Activated T-helper 2 cell treated with anti-CD3 and anti-CD28 coated beads, Interferon-gamma antibody, Interleukin-2, Interleukin-4, amounts not matched to agents 10 μg/mL and 5 μg/mL and 100 μg/mL, durations not matched to agents 14 hours and 24 hours and 36 hours (primary cell): ENCODE measurements around the gene GUCA1C. TPM values are rescaled to one million over a fixed set of nuclear protein-coding genes. Genes with fewer than 3 reads are reported as not detected.

Experiments
- DNase-seq: peaks from one replicate; pipeline ENCODE4 v3.0.0; 2021; ENCODE audit warnings: low spot score
- H3K27ac Mint-ChIP-seq: one replicate; pipeline ENCODE4 v1.8.0; 2021; ENCODE audit warnings: mixed read lengths
- H3K27me3 Mint-ChIP-seq: one replicate; pipeline ENCODE4 v1.8.0; 2021; ENCODE audit warnings: low read depth, mixed read lengths
- H3K36me3 Mint-ChIP-seq: one replicate; pipeline ENCODE4 v1.8.0; 2021; ENCODE audit warnings: low read depth, mixed read lengths
- H3K4me1 Mint-ChIP-seq: one replicate; pipeline ENCODE4 v1.8.0; 2021; ENCODE audit warnings: low read depth, mixed read lengths
- H3K4me3 Mint-ChIP-seq: one replicate; pipeline ENCODE4 v1.8.0; 2021; ENCODE audit warnings: low read depth, mild to moderate bottlenecking, moderate library complexity, mixed read lengths
- H3K9me3 Mint-ChIP-seq: one replicate; pipeline ENCODE4 v1.8.0; 2021; ENCODE audit warnings: mixed read lengths
- intact Hi-C: fragments of 100-400 bp; cut with micrococcal nuclease; formaldehyde crosslinking; loops from one replicate; pipeline ENCODE4 v1.15.1; 2023
- total RNA-seq: library from RNA; stranded (reverse); gene quantifications from 2 replicates; pipeline ENCODE4 v1.2.3, GENCODE V29; 2022

Gene GUCA1C, protein sequence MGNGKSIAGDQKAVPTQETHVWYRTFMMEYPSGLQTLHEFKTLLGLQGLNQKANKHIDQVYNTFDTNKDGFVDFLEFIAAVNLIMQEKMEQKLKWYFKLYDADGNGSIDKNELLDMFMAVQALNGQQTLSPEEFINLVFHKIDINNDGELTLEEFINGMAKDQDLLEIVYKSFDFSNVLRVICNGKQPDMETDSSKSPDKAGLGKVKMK
- not detected in 2 replicates for total RNA-seq

DNA sequence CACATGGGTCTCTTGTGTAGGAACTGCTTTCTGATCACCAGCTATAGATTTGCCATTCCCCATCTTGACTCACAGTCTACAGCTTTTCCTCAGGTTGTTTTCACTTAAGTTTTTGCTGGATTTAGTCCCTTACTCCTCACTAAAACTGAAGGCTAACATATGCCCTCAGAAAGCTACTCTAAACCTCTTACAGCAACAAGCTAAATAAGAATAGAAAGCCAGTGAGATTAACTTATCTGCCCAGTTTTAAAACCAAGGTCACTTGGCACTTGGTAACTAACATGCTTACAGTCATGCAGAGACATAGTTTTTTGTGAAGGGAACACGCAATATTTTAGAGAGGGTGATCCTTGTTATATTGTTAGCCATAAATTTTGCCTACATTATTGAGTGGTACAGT is at the start of gene GUCA1C:
GUCA1C (minus strand) TSS at position 180 of the 400 bp plus-strand sequence; CDS start at position 63, 117 bp downstream.
- Mint-ChIP-seq H3K27me3 (peaks cover 8% of the 10 kb centered on the region), H3K4me3 (no peak within 1 kb of the TSS), H3K27ac (no peak within 1 kb of the TSS), H3K4me1 (no peaks in the 10 kb centered on the region), H3K36me3 (no peaks in the 10 kb centered on the region), H3K9me3 (no peaks in the 10 kb centered on the region)
- intact Hi-C loops = no loop called here
- no peak for DNase-seq

- intact Hi-C loops = no loop called here
- Mint-ChIP-seq H3K4me1 (no peaks in the 10 kb centered on the region), H3K36me3 (no peaks in the 10 kb centered on the region), H3K9me3 (no peaks in the 10 kb centered on the region), H3K27ac (no peak overlapping the region), H3K27me3 (peaks cover 2% of the 10 kb centered on the region), H3K4me3 (no peak overlapping the region)
- no peak for DNase-seq
Measured at GRCh38 chr3:108998436-108998835, 44.8 kb upstream of the GUCA1C start.

DNA sequence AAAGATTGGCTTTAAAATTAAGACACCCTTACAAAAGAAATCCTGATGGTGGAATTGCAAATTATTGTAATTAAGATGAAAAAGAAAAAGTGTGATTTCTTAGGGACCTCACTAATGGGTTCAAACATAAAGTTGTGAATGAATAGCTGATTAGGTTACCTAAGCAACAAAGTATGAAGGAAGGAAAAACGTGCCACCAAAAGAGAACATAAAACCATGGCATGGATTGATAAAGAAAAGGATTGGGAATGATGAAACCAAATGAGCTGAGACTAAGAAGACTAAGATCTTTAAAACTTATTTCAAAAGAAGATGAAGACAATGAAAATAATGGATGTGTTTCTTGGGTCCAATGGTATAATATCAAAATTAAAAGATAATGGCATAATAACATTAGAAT is 32.2 kb upstream of the GUCA1C start:
- Mint-ChIP-seq H3K9me3 (no peaks in the 10 kb centered on the region), H3K27me3 (peaks cover 17% of the 10 kb centered on the region)

GRCh38 chr3:108983051-108983450 is 29.4 kb upstream of the GUCA1C start:
- intact Hi-C loops = no loop called here
- Mint-ChIP-seq H3K9me3 (no peaks in the 10 kb centered on the region), H3K36me3 (no peaks in the 10 kb centered on the region), H3K4me3 (no peak overlapping the region), H3K4me1 (no peaks in the 10 kb centered on the region), H3K27ac (no peak overlapping the region), H3K27me3 (peaks cover 17% of the 10 kb centered on the region)
- DNase-seq = no peak

More for the DNA sequence above, 32.2 kb upstream of the GUCA1C start:
- no peak overlapping the region for H3K4me3 Mint-ChIP-seq
- no peak overlapping the region for H3K27ac Mint-ChIP-seq
- DNase-seq = no peak
- no peaks in the 10 kb centered on the region for H3K4me1 Mint-ChIP-seq
- intact Hi-C loops = no loop called here
- no peaks in the 10 kb centered on the region for H3K36me3 Mint-ChIP-seq

DNA sequence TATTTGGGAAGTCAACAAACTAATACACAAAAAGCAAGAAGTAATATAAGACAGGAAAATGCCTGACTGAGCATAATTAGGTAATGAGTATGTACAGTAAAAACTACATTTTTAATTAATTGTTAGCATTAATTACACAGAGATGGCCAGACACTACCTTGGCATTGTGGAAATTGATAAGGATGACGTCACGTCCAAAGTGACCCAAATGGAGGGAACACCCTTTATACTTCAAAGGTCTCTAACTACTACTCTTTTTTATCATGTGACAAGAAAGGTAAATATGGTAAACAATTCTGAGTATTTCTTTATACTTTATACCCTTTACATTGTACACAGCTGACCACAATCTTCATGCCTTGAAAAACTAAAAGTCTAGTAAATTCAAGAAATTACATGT is 22.4 kb upstream of the GUCA1C start:
- no peak overlapping the region for H3K4me3 Mint-ChIP-seq
- no peaks in the 10 kb centered on the region for H3K36me3 Mint-ChIP-seq
- no peak overlapping the region for H3K27ac Mint-ChIP-seq
- peaks cover 6% of the 10 kb centered on the region for H3K27me3 Mint-ChIP-seq
- no peaks in the 10 kb centered on the region for H3K9me3 Mint-ChIP-seq
- no peaks in the 10 kb centered on the region for H3K4me1 Mint-ChIP-seq
- intact Hi-C loops = no loop called here
- no peak for DNase-seq

- intact Hi-C loops = no loop called here
Measured at GRCh38 chr3:108973019-108973418, 19.3 kb upstream of the GUCA1C start.

GRCh38 chr3:108972482-108972881 is 18.8 kb upstream of the GUCA1C start:
- Mint-ChIP-seq H3K4me1 (no peaks in the 10 kb centered on the region), H3K27ac (no peak overlapping the region), H3K27me3 (peaks cover 4% of the 10 kb centered on the region), H3K4me3 (no peak overlapping the region), H3K36me3 (no peaks in the 10 kb centered on the region), H3K9me3 (no peaks in the 10 kb centered on the region)
- DNase-seq = no peak
- intact Hi-C loops = no loop called here

More at GRCh38 chr3:108973019-108973418, 19.3 kb upstream of the GUCA1C start:
- peaks cover 4% of the 10 kb centered on the region for H3K27me3 Mint-ChIP-seq
- H3K36me3 Mint-ChIP-seq = no peaks in the 10 kb centered on the region
- no peaks in the 10 kb centered on the region for H3K9me3 Mint-ChIP-seq
- DNase-seq = no peak
- no peak overlapping the region for H3K4me3 Mint-ChIP-seq
- no peak overlapping the region for H3K27ac Mint-ChIP-seq
- H3K4me1 Mint-ChIP-seq = no peaks in the 10 kb centered on the region

DNA sequence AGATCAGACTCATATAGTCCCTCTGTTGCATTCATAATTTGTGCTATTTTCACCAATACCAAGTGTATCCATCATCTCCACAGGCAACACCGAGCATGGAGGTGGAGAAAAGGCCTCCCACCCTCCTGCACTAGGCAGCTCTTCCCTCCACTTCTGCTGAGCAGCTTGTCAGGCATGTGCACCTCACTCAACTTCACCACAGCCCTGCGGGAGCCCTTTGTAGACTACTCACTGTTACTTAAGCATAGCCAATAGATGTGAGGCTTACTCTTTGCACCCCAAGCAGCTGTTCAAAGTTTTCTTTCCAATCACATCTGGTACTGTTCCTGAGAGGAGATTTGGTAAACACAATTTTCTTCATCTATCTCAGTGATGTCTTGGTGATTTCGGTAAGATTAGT is 16.9 kb upstream of the GUCA1C start:
- H3K36me3 Mint-ChIP-seq = no peaks in the 10 kb centered on the region
- no peaks in the 10 kb centered on the region for H3K4me1 Mint-ChIP-seq
- no peak overlapping the region for H3K4me3 Mint-ChIP-seq
- no peak overlapping the region for H3K27ac Mint-ChIP-seq
- peaks cover 4% of the 10 kb centered on the region for H3K27me3 Mint-ChIP-seq
- DNase-seq = no peak
- intact Hi-C loops = no loop called here
- H3K9me3 Mint-ChIP-seq = no peaks in the 10 kb centered on the region

- Mint-ChIP-seq H3K36me3 (no peaks in the 10 kb centered on the region), H3K27ac (no peak overlapping the region), H3K9me3 (no peaks in the 10 kb centered on the region), H3K4me3 (no peak overlapping the region), H3K27me3 (no peaks in the 10 kb centered on the region), H3K4me1 (no peaks in the 10 kb centered on the region)
- intact Hi-C loops = no loop called here
- DNase-seq = no peak
Measured at GRCh38 chr3:108966773-108967172, 13.1 kb upstream of the GUCA1C start.

DNA sequence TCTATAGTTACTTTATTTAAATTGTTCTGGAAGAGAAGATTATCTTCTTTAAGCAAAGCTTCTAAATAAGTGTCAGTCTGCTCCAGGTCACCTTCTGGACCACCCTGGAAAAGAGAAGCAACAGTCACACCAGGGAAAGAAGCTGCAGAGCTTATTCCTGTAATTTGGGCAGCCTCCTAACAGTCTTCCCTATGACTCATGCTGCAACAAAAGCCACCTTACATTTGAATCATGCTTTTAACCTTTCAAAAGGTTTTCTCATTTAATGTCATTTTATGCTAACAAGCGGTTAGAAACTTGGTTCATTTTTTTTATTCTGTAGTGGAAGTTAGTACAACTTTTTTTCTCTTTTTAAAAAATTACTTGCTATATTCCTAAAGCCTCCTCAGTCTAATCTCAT is 5.3 kb upstream of the GUCA1C start:
- DNase-seq = no peak
- Mint-ChIP-seq H3K4me1 (peaks cover 6% of the 10 kb centered on the region), H3K36me3 (no peaks in the 10 kb centered on the region), H3K27me3 (peaks cover 5% of the 10 kb centered on the region), H3K27ac (no peak overlapping the region), H3K4me3 (no peak overlapping the region), H3K9me3 (no peaks in the 10 kb centered on the region)
- intact Hi-C loops = no loop called here

GRCh38 chr3:108953210-108953609 is 469 bp downstream of the GUCA1C start:
- H3K4me3 Mint-ChIP-seq = no peak overlapping the region
- no peaks in the 10 kb centered on the region for H3K4me1 Mint-ChIP-seq
- intact Hi-C loops = no loop called here
- DNase-seq = no peak
- H3K27ac Mint-ChIP-seq = no peak overlapping the region
- no peaks in the 10 kb centered on the region for H3K9me3 Mint-ChIP-seq
- no peaks in the 10 kb centered on the region for H3K36me3 Mint-ChIP-seq
- H3K27me3 Mint-ChIP-seq = peaks cover 8% of the 10 kb centered on the region

DNA sequence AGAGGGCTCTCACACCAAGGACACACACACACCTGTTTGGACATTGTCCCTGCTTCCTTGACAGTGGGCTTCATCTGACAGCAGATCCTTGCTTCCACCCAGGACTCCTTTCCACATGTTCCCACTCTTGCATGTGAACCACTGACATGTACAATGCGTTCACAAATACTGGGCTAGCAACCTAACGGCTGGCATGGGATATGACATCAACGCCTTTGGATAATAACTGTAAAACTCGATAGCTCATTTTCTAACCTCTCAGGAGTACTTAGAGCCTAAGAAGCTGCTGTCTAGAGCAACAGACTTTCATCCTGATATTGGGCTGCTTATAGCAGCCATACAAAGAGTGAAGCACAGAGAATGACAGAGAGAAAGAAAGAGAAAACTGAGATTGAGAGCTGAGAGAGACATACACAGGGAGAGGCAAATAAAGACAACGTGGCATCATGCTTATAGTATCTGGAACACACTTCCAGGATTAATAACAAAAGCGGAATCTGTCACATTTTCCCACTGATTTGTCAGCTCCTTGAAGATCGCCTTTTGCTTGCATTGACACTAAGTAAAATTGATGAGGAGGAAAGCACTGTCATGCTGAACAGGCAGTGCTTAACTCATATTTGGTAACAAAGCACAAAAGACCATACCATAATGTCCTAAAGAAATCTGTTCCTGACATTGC is 1.7 kb downstream of the GUCA1C start:
- H3K36me3 Mint-ChIP-seq = no peaks in the 10 kb centered on the region
- H3K27me3 Mint-ChIP-seq = peaks cover 8% of the 10 kb centered on the region
- no peaks in the 10 kb centered on the region for H3K9me3 Mint-ChIP-seq
- no peaks in the 10 kb centered on the region for H3K4me1 Mint-ChIP-seq
- no peak for DNase-seq
- no peak overlapping the region for H3K27ac Mint-ChIP-seq
- intact Hi-C loops = no loop called here
- H3K4me3 Mint-ChIP-seq = no peak overlapping the region

DNA sequence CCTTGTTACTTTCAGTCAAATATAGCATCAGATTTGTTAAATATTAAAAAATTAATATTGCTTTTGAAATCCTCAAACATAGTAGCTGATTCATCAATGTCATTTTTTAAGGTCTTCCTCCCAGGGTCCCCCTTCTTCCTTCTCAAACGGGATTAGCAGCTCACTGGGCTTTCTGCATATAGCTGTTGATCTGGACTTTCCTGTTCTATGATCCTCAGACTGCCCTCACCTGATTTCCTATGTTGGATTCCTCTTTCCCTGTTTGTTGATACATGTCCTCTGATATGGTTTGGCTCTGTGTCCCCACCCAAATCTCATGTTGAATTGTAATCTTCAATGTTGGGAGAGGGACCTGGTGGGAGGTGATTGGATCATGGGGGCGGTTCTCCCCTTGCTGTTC is 5.8 kb downstream of the GUCA1C start:
- Mint-ChIP-seq H3K4me3 (no peak overlapping the region), H3K36me3 (no peaks in the 10 kb centered on the region), H3K27me3 (peaks cover 10% of the 10 kb centered on the region), H3K4me1 (peaks cover 2% of the 10 kb centered on the region), H3K9me3 (no peaks in the 10 kb centered on the region), H3K27ac (no peak overlapping the region)
- no peak for DNase-seq
- intact Hi-C loops = no loop called here
